Astrocyte of the spinal cord (primary cell): ENCODE data around the gene PRKCA.
A peak's percentile ranks its signal among the peaks of the same experiment; 100 is the strongest.

Experiments
- DNase-seq: peaks from one replicate; pipeline ENCODE4 v3.0.0; 2011; ENCODE audit warnings: low read depth, low spot score
- H3K4me3 ChIP-seq: 2 replicates; pipeline ENCODE4 v1.5.1; 2011; ENCODE audit warnings: low read depth, mild to moderate bottlenecking, low read length, moderate library complexity
- in situ Hi-C: cut with HindIII; loops from 2 replicates; pipeline ENCODE4 v1.10.0; 2017; ENCODE audit warnings: low sequenced_read_pairs
- TF ChIP-seq, protein P1 (sequence below): IDR thresholded peaks from 2 replicates; pipeline ENCODE4 v1.5.1; 2012; ENCODE audit warnings: low read depth, mild to moderate bottlenecking, low read length, inconsistent platforms

The PRKCA gene

DNA sequence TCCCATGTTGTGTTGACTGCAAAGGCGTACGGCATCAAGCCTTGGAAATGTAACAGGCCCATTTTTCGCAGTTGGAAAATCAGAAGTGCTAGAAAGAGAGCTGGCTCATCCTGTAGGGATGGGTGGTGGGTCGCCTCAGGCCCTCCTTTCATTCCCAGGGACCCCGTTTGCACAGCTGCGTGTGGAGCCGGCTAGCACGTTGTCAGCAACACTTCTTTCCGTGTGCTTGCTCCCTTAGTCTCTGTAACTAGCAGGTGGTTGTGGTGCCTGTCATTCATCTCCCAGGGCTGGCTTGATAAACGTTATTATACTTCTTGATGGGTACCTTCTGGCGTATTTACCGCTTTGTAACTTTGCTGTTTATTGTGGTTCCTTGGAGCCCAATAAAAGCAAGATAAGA is 293.5 kb downstream of the PRKCA start:
- H3K4me3 ChIP-seq = no peak overlapping the region
- in situ Hi-C loops = no loop called here
- TF ChIP-seq, protein P1, sequence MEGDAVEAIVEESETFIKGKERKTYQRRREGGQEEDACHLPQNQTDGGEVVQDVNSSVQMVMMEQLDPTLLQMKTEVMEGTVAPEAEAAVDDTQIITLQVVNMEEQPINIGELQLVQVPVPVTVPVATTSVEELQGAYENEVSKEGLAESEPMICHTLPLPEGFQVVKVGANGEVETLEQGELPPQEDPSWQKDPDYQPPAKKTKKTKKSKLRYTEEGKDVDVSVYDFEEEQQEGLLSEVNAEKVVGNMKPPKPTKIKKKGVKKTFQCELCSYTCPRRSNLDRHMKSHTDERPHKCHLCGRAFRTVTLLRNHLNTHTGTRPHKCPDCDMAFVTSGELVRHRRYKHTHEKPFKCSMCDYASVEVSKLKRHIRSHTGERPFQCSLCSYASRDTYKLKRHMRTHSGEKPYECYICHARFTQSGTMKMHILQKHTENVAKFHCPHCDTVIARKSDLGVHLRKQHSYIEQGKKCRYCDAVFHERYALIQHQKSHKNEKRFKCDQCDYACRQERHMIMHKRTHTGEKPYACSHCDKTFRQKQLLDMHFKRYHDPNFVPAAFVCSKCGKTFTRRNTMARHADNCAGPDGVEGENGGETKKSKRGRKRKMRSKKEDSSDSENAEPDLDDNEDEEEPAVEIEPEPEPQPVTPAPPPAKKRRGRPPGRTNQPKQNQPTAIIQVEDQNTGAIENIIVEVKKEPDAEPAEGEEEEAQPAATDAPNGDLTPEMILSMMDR = no peak
- DNase-seq = no peak

DNA sequence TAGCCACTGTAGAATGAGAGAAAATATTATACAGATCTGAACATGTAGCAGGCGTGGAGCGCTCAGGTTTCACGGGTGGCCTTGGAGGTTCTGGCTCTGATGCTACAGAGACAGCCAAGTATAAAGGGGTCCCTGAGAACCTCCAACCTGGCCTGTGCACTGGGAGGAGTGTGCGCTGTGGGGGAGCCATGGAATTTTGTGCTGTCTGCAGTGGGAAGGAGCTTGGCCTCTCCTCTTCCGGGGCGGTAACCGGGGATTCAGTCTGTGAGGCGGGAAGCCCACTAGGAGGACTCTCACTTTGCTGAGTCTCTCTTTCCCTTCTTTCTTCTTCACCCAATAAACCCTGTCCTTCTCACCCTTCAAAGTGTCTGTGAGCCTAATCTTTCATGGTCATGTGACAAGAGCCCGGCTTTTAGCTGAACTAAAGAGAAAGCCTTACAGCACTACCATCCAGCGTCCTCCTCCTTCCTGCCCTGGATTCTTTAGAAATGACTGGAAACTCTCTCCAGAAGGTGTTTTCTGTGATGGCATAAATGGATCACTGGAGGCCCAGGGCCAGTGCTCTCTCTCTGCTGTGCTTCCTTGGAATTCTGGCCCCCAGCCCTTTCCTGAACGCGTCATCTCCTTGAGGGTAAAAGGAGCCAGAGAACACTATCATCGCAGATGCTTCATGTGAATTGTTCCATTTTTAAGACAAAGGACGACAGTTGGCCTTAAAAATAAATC is 300.4 kb downstream of the PRKCA start:
- DNase-seq = peak; percentile 56
- TF ChIP-seq, protein P1 = no peak
- no peak overlapping the region for H3K4me3 ChIP-seq
- in situ Hi-C loops = no loop called here

DNA sequence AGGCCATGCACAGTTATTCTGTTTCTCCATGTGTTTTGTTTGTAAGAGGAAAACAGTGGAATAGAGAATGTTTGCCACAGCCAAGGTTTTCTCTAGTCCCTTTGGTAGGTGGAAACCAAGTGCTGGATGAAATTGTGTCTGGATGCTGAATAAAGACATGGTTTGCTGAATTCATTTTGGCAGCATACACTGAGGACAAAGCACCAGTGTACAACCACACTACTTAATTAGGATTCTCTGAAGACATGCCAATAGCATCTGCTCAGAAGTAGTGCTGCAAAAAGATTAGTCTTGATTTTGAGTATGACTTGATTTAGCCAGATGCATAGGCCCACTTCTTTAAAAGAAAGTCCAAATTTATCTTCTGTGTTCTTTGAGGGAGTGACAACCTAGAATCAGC is 302.0 kb downstream of the PRKCA start:
- in situ Hi-C loops = no loop called here
- TF ChIP-seq, protein P1 = no peak
- DNase-seq = peak; percentile 7
- H3K4me3 ChIP-seq = no peak overlapping the region

DNA sequence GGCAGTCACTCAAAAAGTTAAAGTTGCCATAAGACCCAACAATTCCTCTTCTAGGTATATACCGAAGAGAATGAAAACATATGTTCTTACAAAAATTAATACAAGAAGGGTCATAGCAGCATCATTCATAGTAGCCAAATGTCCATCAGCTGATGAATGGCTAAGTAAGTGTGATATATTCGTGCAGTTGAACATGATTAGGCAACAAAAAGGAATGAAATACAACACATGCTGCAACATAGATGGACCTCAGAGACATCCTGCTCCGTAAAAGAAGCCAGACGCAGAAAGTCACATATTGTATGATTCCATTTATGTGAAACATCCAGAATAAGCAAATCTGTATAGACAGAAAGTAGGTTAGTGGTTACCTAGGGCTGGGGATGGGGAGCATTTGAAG is 303.1 kb downstream of the PRKCA start:
- DNase-seq = no peak
- no peak overlapping the region for H3K4me3 ChIP-seq
- TF ChIP-seq, protein P1 = no peak
- in situ Hi-C loops = no loop called here

DNA sequence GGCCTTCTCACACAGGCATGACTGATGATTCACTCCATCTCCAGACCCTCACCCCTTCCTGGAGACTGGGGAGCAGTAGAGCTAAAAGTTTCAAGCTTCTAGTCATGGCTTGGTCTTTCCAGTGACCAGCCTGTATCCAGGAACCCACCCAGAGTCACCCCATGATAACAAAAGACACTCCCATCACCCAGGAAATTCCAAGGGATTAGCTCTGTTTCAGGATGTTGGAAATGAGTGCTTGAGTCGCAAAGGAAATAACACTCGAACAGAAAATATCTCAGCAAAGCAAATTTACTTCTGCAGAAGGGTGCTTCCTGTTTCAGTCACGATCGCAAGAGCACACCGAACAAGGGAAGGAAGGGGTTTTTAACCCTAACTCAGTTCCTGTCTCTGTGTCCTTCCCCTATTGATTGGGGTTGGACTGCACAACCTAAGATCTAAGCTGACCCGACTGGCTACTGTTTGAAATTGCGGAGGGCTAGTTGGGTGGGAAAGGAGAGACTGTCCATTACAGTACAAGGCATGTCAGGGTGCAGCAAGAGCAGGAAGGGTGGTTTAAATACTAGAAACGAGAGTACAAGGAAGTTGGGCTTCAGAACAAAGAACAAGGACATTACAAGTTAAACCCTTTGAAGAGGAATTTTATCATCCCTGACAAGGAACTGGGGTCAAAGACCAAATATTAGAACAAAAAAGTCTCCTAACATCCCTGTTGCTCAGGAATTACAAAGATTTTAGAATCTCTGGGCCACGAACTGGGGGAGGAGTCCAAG is 308.1 kb downstream of the PRKCA start:
- no peak for DNase-seq
- in situ Hi-C loops = no loop called here
- TF ChIP-seq, protein P1 = no peak
- H3K4me3 ChIP-seq = no peak overlapping the region

DNA sequence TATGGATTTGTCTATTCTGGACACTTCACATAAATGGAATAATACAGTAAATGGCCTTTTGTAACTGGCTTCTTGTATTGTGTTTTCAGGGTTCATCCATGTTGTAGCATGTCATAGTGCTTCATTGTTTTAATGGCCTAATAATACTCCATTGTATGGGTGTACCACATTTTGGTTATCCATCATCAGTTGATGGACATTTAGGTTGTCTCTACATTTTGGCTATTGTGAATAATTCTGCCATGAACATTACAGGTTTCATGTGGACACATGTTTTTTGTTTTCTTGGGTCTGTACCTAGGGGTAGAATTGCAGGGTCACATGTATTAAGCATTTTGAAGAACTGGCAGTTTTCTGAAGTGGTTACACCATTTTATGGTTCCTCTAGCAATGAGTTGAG is 309.0 kb downstream of the PRKCA start:
- in situ Hi-C loops = no loop called here
- TF ChIP-seq, protein P1 = no peak
- no peak overlapping the region for H3K4me3 ChIP-seq
- no peak for DNase-seq
